ENCODE data around the gene C19orf38. TPM values are rescaled to one million over a fixed set of nuclear protein-coding genes. Genes with fewer than 3 reads are reported as not detected.

The C19orf38 gene
- total RNA-seq, 1 experiment from 2014 or later: not detected

GRCh38 chr19:10896851-10897526, 48.8 kb downstream of the C19orf38 start:
- no peaks in the 10 kb centered on the region for H3K23me2 ChIP-seq (ENCODE audit: insufficient read length, low read depth, low read length, poor library complexity, severe bottlenecking)
- no peak overlapping the region for H2BK5ac ChIP-seq (ENCODE audit: insufficient read length, low read length)
- no peak overlapping the region for H4K8ac ChIP-seq (replicated peaks; ENCODE audit: insufficient read length, low read depth, low read length)
- Mint-ChIP-seq H3K36me3 (ENCODE audit: insufficient read depth in 1 of 3, low read depth in 3 of 3) (peaks cover 0 to 2% (median 2%) of the 10 kb centered on the region in 3 experiments; a peak in 5 of 7 replicates), H3K27ac (peak overlapping the region; percentile 24 to 92 (median 68); a peak in 6 of 7 replicates), H3K4me3 (no peak overlapping the region), H3K4me1 (peaks cover 37 to 39% of the 10 kb centered on the region in 2 experiments), H3K27me3 (ENCODE audit: low read depth) (no peaks in the 10 kb centered on the region; the same call in none of the 2 replicates), H3K9me3 (no peaks in the 10 kb centered on the region; a peak in 1 of 5 replicates)
- no peak overlapping the region for H4K5ac ChIP-seq (ENCODE audit: insufficient read length, low read depth, low read length)
- no peak overlapping the region for H2AK5ac ChIP-seq (ENCODE audit: insufficient read length, low read length)
- H3K56ac ChIP-seq (ENCODE audit: insufficient read length, low read depth, low read length): no peak overlapping the region
- no peak overlapping the region for H2AFZ ChIP-seq (ENCODE audit: low read length)
- no peaks in the 10 kb centered on the region for H3K9me3 ChIP-seq (ENCODE audit: control insufficient read depth, low read depth, low read length)
- no peak overlapping the region for H3K4ac ChIP-seq (ENCODE audit: low read depth, low read length)
- H2BK15ac ChIP-seq (ENCODE audit: low read depth, low read length): no peak overlapping the region
- no peak overlapping the region for H3K14ac ChIP-seq (ENCODE audit: insufficient read depth, low read length)
- no peaks in the 10 kb centered on the region for H3K79me1 ChIP-seq (ENCODE audit: insufficient read depth, low read depth, low read length, poor library complexity, severe bottlenecking)
- no peak overlapping the region for H2BK12ac ChIP-seq (ENCODE audit: insufficient read length, low read depth, low read length)
- H3K9ac ChIP-seq (ENCODE audit: extremely low read depth, insufficient read length, low read length): no peak overlapping the region
- H2BK120ac ChIP-seq (ENCODE audit: low read depth, low read length, poor library complexity, severe bottlenecking): no peak overlapping the region
- no peaks in the 10 kb centered on the region for H3K4me1 ChIP-seq (ENCODE audit: insufficient read depth, low read length)
- H3T11ph ChIP-seq (ENCODE audit: low read length): no peak overlapping the region
- no peak overlapping the region for H3K23ac ChIP-seq (ENCODE audit: insufficient read length, low read depth, low read length)
- DNase-seq: no peak
- H4K91ac ChIP-seq (ENCODE audit: insufficient read length, low read depth, low read length): no peak overlapping the region
- no peak overlapping the region for H3K18ac ChIP-seq (ENCODE audit: insufficient read length, low read depth, low read length)
- no peak overlapping the region for H3K27ac ChIP-seq (ENCODE audit: insufficient read length, low read depth, low read length)
- H3K4me2 ChIP-seq (ENCODE audit: insufficient read depth, insufficient read length, low read length): no peak overlapping the region
- no peak overlapping the region for H2BK20ac ChIP-seq (ENCODE audit: low read depth, low read length, poor library complexity, severe bottlenecking)
- H4K20me1 ChIP-seq (ENCODE audit: control insufficient read depth, insufficient read depth, insufficient read length): no peaks in the 10 kb centered on the region
- TF ChIP-seq, protein P1, sequence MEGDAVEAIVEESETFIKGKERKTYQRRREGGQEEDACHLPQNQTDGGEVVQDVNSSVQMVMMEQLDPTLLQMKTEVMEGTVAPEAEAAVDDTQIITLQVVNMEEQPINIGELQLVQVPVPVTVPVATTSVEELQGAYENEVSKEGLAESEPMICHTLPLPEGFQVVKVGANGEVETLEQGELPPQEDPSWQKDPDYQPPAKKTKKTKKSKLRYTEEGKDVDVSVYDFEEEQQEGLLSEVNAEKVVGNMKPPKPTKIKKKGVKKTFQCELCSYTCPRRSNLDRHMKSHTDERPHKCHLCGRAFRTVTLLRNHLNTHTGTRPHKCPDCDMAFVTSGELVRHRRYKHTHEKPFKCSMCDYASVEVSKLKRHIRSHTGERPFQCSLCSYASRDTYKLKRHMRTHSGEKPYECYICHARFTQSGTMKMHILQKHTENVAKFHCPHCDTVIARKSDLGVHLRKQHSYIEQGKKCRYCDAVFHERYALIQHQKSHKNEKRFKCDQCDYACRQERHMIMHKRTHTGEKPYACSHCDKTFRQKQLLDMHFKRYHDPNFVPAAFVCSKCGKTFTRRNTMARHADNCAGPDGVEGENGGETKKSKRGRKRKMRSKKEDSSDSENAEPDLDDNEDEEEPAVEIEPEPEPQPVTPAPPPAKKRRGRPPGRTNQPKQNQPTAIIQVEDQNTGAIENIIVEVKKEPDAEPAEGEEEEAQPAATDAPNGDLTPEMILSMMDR (conservative IDR thresholded peaks at IDR 0.05): no peak
- no CpG with 5 or more reads among the region's 7 CpGs for WGBS (ENCODE audit: extremely low coverage, insufficient read length, low lambda C conversion rate)
- H3K27me3 ChIP-seq (ENCODE audit: insufficient read depth, low read length): no peaks in the 10 kb centered on the region
- H3K79me2 ChIP-seq (ENCODE audit: insufficient read depth, low read length): no peaks in the 10 kb centered on the region; the same call in 1 of the 2 replicates
